DND-41 (cell line): ENCODE data around the gene DAPL1.

ENCODE experiments used
- EZH2 ChIP-seq: IDR thresholded peaks from 3 replicates; pipeline ENCODE4 v1.6.1; 2012; ENCODE audit warnings: borderline replicate concordance, low read depth, mild to moderate bottlenecking, moderate library complexity, low read length, inconsistent platforms; ENCODE audit not compliant: severe bottlenecking
- TF ChIP-seq, protein P1 (sequence below): IDR thresholded peaks from 2 replicates; pipeline ENCODE4 v1.5.1; 2012; ENCODE audit warnings: borderline replicate concordance, low read length, moderate library complexity, mild to moderate bottlenecking; ENCODE audit not compliant: poor library complexity, severe bottlenecking; ENCODE audit errors: extremely low read depth

DNA sequence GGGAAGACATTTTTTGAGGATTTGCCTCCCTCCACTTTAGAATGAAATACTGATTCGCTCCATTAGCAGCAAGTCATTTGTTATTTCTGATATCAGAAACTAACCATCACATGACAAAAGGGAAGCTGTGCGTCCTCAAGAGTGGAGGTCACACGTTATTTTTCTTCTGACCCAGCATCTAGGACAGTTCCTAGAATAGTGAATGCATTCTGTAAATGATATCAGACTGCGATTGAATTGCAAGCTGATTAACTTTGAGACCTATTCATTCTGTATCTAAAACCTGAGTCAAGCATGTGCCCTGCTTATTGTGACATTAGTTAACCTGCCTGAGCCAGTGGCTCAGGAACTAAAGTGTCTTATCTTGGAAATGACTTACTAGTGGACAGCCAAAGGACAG lies 10.1 kb downstream of the DAPL1 start:
- TF ChIP-seq, protein P1, sequence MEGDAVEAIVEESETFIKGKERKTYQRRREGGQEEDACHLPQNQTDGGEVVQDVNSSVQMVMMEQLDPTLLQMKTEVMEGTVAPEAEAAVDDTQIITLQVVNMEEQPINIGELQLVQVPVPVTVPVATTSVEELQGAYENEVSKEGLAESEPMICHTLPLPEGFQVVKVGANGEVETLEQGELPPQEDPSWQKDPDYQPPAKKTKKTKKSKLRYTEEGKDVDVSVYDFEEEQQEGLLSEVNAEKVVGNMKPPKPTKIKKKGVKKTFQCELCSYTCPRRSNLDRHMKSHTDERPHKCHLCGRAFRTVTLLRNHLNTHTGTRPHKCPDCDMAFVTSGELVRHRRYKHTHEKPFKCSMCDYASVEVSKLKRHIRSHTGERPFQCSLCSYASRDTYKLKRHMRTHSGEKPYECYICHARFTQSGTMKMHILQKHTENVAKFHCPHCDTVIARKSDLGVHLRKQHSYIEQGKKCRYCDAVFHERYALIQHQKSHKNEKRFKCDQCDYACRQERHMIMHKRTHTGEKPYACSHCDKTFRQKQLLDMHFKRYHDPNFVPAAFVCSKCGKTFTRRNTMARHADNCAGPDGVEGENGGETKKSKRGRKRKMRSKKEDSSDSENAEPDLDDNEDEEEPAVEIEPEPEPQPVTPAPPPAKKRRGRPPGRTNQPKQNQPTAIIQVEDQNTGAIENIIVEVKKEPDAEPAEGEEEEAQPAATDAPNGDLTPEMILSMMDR = no peak
- TF ChIP-seq EZH2 = no peak
